Choroid plexus epithelial cell (primary cell): Measurements from ENCODE around the gene VTI1A.

Experiments
- DNase-seq: peaks from one replicate; pipeline ENCODE4 v3.0.0-alpha.2; 2010; ENCODE audit warnings: low read depth
- H3K4me3 ChIP-seq: 2 replicates; pipeline ENCODE4 v1.5.1; 2011; ENCODE audit warnings: low read depth, mild to moderate bottlenecking, control low read depth, low read length, moderate library complexity
- CTCF ChIP-seq: conservative IDR thresholded peaks from 2 replicates; pipeline ENCODE4 v1.5.1; 2011; ENCODE audit warnings: low read depth, mild to moderate bottlenecking, control low read depth, inconsistent platforms, low read length, moderate library complexity

VTI1A gene

DNA sequence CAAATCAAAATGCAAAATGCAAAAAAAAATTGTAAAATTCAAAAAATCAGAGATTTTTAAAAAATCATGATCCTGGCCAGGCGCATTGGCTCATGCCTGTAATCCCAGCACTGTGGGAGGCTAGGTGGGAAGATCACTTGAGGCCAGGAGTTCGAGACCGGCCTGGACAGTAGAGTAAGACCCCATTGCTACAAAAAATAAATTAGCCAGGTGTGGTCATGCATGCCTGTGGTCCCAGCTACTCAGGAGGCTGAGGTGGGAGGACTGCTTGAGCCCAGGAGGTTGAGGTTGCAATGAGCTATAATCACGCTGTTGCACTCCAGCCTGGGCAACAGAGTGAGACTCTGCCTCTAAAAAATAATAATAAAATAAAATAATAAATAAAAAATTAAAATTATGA lies 347.2 kb downstream of the VTI1A start:
- no peak for TF ChIP-seq CTCF
- no peak for DNase-seq
- no peak overlapping the region for H3K4me3 ChIP-seq

DNA sequence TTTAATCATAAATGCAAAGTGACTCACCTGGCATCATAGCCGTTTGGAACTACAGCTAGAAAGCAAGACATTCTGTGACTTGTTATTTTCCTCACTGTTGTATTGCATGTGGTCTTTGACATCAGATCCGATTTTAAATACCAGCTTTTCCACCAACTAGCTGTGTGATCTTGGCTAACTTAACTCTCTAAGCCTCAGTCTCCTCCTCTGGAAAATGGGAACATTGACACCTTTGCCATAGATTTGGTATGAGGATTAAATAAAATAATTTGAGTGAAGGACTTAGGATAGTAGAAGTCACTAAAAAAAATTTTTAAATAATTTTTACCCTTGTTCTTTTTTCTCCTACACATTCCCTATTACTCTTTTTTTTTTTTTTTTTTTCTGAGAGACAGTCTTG lies 348.1 kb downstream of the VTI1A start:
- DNase-seq = no peak
- no peak for TF ChIP-seq CTCF

DNA sequence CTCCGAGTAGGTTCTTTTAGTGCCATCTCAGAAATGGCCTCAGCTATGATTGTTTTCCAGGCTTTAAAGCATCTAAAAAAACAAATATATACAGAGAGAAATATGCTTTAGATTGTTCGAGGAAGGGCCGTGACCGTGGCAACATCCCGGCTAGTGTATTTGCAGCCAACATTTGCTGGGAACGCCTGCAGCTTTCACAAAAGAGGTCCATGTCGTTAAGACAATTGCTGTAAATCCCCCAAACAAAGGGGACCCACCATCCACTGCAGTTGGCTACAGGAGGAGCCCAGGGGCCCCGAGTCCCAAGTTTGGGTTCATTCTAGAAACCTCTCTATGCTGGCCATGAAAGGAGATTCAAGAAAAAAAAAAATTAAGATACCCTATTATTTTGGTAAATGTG lies 350.2 kb downstream of the VTI1A start:
- no peak for TF ChIP-seq CTCF
- no peak for DNase-seq
- H3K4me3 ChIP-seq = no peak overlapping the region

More for the DNA sequence above, 348.1 kb downstream of the VTI1A start:
- no peak overlapping the region for H3K4me3 ChIP-seq

DNA sequence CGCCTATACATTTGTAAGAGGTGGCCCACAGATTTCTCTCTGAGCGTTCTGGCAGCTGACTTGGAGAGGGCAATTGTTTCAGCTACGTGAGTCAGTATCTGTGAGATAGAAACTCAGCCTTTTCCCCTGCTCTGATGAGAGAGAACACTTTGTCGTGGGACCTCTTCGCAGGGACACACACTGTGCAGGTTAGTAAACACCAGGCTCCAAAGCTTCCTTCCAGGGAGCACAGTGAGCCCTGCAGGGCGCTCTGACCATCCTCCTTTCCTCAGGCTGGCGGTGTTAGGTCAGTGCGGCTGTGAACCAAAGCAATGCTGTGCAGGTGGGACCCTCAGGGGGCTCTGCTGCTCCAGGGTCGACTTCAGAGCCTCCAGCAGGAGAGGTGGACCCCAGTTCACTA lies 350.8 kb downstream of the VTI1A start:
- DNase-seq = no peak
- no peak for TF ChIP-seq CTCF
- no peak overlapping the region for H3K4me3 ChIP-seq

DNA sequence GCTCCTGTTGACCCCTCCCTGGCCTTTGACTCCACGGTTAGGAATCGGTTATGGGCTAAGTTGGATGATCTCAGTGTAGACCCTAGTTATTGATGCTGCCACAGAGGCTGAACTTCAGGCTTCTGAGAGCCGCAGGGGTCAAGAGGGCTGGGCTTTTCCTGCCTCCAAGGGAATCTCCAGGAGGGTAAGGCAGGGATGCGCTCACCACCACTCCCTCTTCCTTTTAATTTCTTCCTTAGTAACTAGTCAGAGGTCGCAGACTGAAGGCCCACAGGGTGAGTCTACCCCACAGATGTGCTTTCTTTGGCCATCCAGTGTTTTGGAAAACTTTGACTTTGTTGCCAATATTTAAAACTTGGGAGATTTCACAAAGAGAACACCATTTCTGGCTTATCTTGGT lies 352.0 kb downstream of the VTI1A start:
- no peak overlapping the region for H3K4me3 ChIP-seq
- TF ChIP-seq CTCF = no peak
- no peak for DNase-seq

DNA sequence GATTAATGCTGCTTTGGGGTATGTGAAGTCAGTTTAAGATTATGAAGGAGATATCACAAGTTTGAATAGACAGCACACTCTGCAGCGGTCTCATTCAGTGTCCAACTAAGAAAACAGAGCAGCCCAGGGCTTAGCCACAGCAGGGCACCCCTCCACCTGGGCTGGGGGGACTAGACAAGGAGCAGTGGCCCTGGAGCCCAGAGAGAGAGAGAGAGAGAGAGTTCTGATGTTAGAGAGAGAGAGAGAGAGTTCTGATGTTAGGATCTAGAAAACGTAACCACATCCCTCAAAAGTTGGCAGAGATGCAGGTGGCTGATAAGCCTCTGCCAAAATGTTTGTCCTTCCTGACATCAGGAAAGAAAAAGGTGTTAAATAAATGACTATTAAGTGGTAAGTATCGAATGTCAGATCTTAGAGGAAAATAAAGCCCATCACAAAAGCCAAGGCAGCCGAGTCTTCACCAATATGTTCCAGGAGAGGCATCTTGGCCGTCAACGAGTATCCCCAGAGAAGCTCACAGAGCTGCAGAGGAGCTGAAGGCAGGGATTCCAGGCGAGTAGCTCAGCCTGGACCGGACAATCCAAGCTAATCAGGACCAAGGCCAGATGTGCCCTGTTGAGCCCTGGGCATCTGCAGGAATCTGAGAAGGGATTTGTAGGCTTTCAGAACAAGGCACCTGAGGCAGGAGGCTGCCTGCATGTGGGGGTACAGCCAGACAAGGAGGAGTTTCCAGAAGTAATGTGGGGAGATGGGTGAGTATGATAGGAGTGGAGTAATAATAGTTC lies 352.9 kb downstream of the VTI1A start:
- DNase-seq = no peak
- TF ChIP-seq CTCF = no peak
- H3K4me3 ChIP-seq = no peak overlapping the region

GRCh38 chr10:112801004-112801403 lies 354.0 kb downstream of the VTI1A start:
- peak; percentile 7 for TF ChIP-seq CTCF

More at GRCh38 chr10:112801004-112801403, 354.0 kb downstream of the VTI1A start:
- no peak overlapping the region for H3K4me3 ChIP-seq
- DNase-seq = no peak
